Stimulated activated CD8-positive, alpha-beta memory T cell treated with anti-CD3 and anti-CD28 coated beads, Interleukin-7, amount 100 ng/mL, for 4 hours (primary cell): Measurements from ENCODE around the gene MTCH1.
"Not testable (repeated sequence)": the region's sequence is repeated elsewhere in the genome, so short reads cannot be mapped to it uniquely, and the experiment has no call there.

ENCODE experiments used
- DNase-seq, 2 donors: peaks; one replicate each; pipeline ENCODE4 v3.0.0-alpha.2; 2020; ENCODE audit warnings: low read depth in 2 of 2

MTCH1 gene

DNA sequence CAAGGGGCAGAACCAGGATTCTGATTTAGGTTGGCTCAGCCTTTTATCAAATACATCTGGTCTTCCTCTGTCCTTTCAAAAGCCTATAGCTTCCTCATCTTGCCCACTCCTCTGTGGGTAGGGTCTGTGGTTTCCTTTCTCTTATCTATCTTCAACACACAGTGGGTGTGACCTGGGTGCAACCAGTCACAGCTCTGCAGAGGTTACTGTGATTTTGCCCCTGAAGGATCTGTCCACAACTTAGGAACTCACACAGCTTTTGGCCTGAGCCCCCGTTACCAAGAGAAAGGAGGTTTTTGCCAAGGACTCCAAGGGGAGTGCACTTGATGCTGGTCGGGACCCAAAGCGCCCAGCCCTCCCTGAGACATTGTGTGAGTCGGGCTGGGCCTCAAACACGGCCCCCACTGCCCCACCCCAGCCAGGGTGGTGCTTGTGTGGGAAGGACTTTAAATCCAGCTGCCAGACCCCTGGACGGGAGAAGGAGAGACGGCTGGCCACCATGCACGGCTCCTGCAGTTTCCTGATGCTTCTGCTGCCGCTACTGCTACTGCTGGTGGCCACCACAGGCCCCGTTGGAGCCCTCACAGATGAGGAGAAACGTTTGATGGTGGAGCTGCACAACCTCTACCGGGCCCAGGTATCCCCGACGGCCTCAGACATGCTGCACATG, 31.6 kb downstream of the MTCH1 start, which contains the start of gene PI16:
TSS of gene PI16 (plus strand) at position 477 of the 670 bp plus-strand sequence. CDS start at position 500, 23 bp downstream.
- no peak for DNase-seq

DNA sequence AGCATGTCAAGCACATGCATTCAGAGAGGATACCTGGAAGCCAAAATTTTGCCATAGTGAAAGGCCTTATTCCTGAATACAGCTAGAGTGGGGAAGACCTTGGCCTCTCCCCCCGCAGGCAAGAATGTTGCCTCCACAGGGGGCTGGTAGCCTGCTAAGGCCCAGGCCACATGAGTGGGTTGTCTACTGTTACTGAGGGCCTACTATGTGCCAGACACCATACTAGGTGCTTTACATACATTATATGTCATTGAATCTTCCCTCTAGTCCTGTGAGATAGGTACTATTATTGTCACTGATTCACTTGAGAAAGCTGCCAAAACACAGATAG, 32.1 kb downstream of the MTCH1 start:
- DNase-seq, result no peak

DNA sequence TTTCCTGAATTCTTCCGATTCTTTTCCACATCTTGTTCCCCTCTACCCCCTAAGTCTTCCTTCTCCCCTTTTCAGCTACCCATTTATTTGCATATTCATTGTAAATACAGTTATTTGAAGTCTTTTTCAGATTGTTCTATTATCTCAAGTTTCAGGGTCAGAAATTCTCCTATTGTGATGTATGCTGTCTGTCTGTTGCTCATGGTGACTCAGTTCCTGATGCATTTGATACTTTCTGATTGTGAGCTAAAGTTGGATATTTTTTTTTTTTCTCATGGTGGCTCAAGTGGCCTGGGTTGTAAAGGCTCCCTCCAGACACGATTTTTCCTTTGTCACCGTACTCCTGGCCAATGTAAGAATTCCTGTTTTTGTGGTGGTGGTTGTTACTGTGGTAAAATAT, 36.4 kb downstream of the MTCH1 start:
- no peak for DNase-seq

DNA sequence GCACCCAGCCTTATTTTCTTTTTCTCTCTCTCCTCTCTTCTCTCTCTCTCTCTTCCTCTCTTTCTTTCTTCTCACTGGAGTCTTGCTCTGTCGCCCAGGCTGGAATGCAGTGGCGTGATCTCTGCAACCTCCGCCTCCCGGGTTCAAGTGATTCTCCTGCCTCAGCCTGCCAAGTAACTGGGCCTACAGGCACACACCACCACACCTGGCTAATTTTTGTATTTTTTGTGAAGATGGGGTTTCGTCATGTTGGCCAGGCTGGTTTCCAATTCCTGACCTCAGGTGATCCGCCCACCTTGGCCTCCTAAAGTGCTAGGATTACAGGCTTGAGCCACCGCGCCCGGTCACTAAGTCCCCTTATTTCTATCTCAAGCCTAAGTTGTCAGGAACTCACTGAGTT, 36.9 kb downstream of the MTCH1 start:
- not testable (repeated sequence) for DNase-seq

DNA sequence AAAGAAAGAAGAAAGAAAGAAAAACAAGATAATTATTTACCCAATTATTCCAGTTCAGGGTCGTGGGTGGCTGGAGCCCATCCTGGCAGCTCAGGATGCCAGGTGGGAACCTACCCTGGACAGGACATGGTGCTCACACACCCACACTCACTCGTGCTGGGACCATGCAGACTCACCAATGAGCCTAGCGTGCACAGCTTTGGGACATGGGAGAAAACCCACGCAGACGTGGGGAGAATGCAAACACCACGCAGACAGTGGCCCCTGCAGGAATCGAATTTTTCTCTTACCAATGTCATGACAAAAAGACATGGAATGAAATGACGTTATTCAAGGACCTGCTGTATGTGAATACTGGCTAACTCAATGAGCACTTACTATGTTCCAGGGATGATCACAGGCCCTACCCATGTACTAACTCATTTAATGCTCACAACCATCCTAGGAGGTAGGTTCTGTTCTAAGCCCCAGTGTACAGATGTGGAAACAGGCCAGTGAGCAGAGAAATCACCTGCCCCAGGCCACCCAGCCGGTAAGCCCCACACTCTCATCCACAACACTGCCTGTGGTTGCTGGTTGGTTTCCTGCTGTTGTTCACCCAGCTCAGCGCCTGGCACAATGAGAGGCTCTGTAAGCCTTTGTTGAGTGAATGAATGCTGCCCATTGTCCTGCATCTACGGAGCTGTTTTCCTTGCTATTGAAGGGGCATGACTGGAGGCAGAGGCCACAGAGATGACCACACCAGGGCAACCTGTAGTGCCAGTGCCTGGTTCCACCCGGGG, 38.2 kb downstream of the MTCH1 start:
- DNase-seq, result no peak

DNA sequence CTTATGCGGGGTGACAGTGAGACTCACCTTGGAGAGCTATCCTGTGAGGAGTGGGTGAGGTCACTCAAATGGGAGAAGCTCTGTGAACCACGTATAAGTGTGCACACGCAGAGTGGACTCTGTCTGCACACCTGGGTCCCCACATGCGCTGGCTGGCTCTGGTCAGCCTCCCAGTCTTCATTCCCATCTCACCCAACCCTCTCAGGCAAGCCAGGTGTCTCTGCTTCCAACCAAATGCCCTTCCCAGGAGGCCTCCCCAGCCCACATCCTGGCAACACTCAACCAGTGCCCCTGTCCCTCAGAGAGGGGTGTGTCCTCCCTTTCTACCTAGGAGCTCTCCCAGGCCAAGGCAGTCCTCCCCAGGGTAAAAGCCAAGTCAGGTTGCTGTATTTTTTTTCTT, 39.5 kb downstream of the MTCH1 start:
- DNase-seq, result no peak

DNA sequence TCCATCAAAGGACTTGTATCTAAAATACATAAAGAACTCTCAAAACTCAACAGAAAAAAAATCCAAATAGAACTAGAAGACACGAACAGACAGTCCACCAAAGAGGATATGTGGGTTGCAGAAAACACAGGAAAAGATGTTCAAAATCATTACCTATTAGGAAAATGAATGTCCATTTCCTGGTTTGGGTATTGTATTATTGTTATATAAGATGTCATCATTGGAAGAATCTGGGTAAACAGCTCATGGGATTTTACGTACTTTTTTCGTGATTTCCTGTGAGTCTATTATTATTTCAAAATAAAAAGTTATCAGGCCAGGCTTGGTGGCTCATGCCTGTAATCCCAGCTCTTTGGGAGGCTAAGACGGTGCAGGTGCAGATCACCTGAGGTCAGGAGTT, 40.7 kb downstream of the MTCH1 start:
- no peak for DNase-seq

DNA sequence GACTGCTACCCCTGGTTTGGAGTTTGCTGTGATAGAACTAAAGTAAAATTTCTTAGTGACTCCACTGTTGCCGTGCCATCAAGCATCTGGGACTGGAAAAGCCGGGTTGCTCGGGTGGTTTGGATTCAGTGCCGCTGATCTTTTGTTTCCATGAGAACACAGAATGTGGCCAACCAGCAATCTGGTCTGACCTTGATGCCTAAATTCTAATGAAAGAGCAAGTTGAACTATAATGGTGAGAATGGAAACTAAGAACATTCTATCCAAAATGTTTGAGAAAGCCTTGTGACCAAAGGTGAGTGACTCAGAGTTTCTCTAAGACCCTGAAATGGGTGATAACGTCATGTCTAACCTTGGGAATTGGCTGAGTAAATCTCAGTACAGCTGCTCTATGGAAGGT, 41.3 kb downstream of the MTCH1 start:
- no peak for DNase-seq

DNA sequence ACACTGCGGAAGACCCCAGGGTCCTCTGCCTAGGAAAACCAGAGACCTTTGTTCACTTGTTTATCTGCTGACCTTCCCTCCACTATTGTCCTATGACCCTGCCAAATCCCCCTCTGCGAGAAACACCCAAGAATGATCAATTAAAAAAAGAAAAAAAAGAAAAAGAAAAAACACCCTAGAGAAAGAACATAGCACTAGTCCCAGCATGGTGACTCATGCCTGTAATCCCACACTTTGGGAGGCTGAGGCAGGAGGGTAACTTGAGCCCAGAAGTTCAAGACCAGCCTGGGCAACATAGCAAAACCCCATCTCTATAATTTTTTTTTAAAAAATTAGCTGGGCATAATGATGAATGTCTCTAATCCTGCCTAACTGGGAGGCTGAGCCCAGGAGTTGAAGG, 43.7 kb downstream of the MTCH1 start:
- not testable (repeated sequence) for DNase-seq

DNA sequence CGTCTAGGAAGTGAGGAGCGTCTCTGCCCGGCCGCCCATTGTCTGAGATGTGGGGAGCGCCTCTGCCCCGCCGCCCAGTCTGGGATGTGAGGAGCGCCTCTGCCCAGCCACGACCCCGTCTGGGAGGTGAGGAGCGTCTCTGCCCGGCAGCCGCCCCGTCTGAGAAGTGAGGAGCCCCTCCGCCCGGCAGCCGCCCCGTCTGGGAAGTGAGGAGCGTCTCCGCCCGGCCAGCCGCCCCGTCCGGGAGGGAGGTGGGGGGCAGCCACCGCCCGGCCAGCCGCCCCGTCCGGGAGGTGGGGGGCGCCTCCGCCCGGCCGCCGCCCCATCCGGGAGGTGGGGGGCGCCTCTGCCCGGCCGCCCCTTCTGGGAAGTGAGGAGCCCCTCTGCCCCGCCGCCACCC, 44.4 kb downstream of the MTCH1 start:
- not testable (repeated sequence) for DNase-seq

DNA sequence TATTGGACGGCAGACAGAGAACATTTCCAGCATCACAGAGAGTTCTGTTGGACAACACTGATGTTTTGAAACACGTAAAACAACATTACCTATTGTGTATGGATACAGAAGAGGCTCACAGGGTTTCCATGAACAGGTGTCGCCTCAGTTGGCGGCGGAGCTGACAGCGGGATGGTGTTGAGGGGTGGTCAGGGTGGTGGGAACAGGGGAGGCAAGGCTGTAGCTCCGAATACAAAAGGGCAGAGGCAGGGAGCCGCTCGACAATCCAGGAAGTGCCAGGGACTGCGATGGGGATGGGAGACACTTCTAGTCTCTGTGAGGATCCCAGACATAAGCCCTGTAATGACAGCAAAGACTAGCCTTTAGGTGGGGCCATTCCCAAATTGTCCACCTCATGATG, 46.0 kb downstream of the MTCH1 start:
- DNase-seq, result no peak

DNA sequence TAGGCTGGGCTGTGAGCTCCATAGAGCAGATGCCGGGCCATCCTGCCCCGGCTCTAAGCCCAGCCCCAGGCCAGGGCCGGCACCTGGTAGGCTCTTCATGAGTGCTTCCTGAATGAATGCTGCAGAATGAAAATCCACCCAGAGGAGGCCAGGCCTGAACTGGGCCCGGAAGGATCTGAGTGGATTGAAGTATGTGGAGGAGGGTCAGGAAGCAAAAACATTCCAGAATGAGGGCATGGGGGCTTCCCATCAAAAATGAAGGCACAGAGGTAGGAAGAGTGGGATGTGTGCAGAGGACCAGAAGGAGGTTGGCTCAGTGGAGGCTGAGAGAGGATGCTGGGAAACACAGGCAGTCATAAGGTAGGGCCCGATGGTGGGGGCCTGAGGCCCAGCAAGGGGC, 47.0 kb downstream of the MTCH1 start:
- not testable (repeated sequence) for DNase-seq

DNA sequence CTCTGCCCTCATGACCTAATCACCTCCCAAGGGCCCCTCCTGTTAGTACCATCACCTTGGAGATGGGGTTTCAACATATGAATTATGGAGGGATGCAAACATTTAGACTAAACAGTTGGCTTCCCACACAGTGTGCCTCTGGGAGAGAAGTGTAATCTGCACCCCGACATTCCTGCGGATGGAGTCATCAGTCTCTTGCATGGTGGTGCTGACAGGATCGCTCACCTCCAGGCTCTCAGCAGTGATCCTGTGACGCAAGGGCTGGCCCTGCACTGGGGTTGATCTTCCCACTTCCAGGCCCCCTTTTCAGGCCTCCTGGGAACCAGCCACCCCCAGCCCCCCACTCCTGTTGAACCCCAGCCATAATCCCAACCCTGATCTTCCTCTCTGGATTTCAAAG, 47.5 kb downstream of the MTCH1 start:
- no peak for DNase-seq

DNA sequence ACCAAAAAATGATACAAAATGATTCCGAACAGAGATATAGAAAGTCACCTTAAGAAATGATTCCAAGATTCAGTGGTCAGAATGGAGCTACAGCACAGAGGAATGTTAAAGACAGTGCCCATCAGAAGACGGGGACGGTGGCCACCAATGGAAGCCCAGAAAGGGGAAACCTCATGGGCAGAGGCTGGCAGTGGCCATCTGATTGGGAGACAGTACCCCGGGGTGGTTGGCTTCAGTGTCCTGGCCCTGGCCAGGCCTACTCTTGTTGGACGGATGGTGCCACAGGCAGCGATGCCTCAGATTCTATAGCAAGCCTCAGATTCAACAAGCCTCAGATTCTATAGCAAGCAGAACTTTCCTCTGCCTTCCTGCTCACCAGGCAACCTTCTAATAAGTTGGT, 48.1 kb downstream of the MTCH1 start:
- DNase-seq, result no peak

DNA sequence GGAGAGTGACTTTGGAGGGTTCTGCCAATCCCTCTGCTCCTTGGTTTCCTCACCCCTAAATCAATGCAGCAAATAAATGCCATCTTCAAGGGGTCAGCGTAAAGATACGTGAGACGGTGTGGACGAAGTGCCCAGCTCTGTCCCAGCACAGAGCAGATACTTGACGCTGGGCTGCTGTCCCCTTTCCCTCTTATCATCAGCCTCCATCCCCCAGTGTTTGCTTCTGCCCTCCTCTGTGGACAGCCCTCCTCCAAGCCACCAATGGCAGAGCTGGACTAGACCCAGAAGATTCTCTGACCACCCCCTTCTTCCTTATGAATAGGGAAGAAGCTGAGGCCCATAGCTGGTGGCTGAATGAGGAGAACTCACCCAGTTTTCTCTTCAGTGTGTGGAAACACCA, 49.2 kb downstream of the MTCH1 start:
- no peak for DNase-seq

DNA sequence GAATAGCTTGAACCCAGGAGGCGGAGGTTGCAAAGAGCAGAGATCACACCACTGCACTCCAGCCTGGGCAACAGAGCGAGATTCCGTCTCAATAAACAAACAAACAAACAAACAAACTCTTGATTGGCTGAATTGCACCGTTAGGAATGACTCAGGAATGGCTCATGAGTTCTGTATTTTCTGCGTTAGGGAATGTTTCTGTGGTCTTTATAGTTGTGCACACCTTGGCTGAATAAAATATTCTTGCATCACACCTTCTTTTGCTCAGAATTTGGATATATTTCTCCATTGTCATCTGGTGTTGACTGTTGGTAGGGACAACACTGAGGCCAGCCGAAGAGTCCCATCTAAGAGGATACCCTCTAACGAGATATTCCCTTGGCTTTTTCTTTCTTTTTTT, 51.1 kb downstream of the MTCH1 start:
- no peak for DNase-seq

DNA sequence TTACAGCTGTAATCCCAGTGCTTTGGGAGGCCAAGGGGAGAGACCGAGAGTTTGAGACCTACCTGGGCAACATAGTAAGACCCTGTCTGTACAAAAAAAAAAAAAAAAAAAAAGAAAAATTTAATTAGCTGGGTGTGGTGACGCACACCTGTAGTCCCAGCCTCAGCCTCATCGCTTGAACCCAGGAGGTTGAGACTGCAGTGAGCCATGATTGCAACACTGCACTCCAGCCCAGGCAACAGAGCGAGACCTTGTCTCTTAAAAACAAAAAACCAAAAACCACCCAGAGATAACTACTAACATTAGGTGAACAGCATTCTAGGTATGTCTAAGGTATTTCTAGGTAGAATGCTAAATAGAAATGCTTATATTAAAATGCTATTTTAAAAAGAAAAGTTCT, 52.5 kb downstream of the MTCH1 start:
- DNase-seq, result no peak

DNA sequence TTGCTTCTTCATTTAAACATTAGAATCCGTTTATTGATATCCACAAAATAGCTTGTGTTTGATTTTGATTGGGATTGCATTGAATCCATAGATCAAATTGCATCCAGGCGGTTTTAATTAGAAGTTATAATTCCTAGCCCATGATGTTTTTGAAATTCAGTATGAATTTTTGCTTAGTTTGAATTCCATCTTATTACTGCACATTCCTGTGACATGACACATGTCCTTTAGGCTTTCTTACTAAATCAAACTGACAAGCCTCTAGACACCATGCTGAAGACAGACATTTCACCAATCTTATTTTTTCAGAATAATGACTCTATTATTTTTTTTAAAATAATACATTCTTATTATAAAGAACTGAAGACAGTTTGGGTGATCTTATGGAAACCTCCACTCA, 52.9 kb downstream of the MTCH1 start:
- DNase-seq, result no peak

DNA sequence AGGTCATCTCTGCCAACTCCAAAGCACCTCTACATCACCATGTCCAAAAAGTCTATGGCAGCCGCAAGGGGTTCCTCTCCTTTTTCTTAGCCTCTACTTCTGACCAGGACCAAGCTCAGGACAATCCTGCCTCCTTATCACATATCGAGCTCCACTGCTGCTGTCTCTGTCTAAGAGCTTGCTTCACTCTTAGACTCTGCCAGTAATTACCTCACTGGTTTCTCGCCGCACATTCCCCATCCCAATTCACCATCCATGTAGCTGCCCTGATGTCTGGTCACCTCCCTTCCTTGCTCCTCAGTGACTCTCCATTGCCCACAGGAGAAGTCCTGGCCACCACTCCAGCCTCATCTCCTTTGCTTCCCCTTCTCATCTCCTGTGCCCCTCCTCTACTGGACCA, 55.5 kb downstream of the MTCH1 start:
- no peak for DNase-seq

DNA sequence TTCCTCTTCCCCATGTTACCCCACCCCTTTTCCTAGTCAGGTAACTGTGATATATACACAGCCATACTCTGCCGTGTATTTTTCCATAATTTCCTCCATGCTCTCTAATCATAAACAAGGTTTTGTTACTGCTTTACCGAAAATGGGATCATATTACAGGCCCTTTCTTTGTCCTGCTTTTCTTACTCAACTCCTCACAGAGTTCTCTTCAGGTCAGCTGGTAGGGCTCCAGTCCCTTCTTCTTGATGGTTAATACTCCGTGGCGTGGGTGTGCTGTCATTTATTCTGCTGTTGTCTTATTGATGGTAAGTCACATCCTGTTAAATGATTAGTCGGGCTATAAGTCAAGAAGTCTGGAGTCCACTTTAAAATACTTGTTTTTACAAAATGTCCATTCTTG, 56.4 kb downstream of the MTCH1 start:
- DNase-seq, result no peak

DNA sequence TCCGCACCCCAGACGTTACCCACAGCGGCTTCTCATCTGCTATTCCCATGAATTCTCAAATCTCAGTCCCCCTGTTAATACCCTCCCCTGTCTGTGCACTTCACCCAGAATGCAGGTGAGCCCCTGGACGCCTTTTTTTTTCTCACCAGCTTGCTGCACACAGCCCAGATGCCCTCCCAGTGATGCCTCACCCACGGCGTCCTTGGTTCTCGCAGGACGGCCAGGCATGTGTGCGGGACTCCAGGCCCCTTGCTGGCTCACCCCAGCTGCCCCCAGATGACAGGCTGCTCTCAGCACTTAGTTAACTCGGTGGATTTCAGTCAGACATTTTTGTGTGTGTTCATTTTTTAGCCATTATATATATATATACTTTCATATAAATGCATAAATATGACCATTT, 56.8 kb downstream of the MTCH1 start:
- DNase-seq, result no peak

DNA sequence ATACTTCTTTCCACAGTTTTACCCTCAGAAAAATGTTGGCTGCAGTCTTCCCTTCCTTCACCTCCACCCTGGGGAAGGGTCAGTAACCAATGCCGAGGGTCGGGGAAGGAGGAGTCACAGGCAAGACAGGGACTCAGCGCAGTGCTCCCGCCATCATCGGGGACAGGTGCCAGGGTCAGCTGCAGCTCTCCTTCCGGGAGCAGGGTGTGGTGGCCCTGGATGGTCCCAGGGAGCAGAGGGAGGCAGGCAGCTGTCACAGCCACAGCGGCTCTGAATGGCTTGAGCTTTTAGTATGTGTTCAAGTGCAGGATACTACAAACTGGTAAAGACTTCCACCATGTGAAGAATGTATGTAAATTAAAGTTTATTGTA, 57.5 kb downstream of the MTCH1 start:
- no peak for DNase-seq

DNA sequence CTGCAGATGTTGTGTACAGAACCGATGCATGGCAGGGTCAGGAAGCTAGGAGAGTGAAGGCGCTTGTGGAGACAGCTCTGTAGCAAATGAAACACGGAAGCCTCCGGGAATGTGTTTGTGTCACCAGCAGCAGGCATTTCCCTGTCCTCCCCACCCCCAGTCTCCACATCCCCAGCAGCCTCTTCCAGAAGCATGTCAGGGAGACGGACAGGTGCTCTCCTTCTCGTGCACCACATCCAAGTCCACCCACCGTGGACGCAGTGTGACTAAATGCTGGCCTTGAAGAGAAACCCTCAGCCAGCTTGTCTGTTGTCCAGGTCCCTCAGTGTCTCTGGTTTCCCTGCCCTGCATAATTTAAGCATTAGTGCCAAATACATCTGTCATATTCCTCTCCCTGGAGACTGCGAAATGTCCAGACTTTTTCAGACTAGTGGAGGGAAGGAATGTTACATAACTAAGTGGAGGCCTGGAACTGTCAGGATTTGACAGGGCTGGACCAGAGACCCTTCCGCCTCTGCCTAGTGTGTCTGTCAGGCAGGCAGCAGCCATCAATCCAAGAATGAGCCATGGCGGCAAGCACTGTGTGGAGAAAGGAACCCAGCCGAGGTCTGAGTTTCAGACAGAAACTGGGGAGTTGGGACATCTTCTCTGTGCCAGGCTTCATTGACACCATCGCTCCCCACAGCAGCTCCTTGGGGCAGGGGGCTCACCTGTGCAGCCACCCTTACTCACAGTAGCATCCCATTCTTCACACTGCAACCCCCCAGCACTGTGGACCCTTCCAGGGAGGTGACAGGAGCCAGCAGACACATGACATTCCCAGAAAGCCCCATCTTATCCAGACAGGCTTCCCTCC, 58.1 kb downstream of the MTCH1 start:
- no peak for DNase-seq
